ENCODE data around the gene TSR1.
A peak's percentile ranks its signal among the peaks of the same experiment; 100 is the strongest.

TSR1 gene

GRCh38 chr17:2369039-2369438, 32.8 kb upstream of the TSR1 start:
- DNase-seq (ENCODE audit: low read depth in 2 of 2): no peak

GRCh38 chr17:2368359-2368758, 32.1 kb upstream of the TSR1 start:
- DNase-seq (ENCODE audit: low read depth in 2 of 2): no peak

GRCh38 chr17:2366747-2367494, 30.7 kb upstream of the TSR1 start:
- no peak for DNase-seq (ENCODE audit: low read depth in 2 of 2)

- no peak for DNase-seq (ENCODE audit: low read depth in 2 of 2)
Measured at GRCh38 chr17:2365132-2365531, 28.9 kb upstream of the TSR1 start.

GRCh38 chr17:2364763-2365116, 28.5 kb upstream of the TSR1 start:
- no peak for DNase-seq (ENCODE audit: low read depth in 2 of 2)

DNA sequence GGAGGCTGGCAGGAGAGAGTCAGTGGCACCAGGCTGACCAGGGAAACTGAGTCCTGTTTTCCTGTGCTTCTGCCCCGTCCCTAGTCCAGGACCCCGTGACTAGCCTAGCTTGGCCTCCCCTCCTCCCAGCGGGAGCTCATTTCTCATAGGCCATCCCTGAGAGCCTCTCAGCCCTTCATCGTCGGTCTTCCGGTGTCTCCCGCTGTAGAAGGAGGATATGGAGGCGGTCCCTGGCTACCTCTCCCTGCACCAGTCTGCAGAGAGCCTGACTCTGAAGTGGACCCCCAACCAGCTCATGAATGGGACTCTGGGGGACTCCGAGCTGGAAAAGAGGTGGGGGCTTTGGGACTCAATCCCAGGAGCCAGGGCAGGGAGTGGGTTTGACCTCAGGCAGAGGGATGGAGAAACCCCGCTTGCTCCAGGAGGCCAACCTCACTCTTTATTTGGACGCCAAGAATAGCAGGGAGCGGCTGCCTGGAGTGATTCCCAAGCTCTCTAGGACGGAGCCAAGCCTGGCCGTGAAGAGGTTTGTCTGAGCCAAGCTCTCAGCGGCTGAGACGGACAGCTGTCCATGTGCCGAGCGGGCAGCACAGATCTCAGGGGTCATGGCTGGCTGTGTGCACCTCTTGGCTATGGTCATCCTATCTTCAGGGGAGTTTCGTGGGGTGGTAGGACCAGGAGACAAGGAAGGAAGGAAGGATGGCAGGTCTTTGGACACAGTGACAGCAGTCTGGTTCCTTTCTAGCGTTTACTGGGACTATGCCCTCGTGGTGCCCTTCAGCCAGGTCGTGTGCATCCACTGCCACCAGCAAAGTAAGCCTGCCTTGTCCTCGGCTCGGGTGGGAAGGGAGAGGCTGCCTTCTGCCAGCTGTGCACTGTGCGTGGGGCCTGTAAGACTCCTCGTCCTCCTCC, 27.9 kb upstream of the TSR1 start:
- DNase-seq (ENCODE audit: low read depth in 2 of 2): no peak

- no peak for DNase-seq (ENCODE audit: low read depth in 2 of 2)
Measured at GRCh38 chr17:2363318-2363717, 27.1 kb upstream of the TSR1 start.

DNA sequence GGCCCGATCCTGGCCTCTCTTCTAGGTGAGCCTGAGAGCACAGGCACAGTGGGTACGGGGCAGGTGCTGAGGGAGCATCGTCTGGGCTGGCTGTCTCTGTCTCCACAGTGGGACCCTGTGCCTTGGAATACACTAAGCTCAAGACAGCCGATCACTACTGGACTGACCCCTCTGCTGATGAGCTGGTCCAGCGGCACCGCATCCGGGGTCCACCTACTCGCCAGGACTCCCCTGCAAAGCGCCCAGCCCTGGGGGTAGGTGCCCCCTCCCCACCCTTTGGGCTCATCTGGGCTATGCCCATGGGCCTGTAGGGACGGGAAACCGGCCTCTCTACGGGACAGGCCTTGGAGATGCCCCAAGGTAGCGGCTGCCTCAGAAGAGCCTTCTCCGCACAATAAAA, 26.6 kb upstream of the TSR1 start:
- no peak for DNase-seq (ENCODE audit: low read depth in 2 of 2)

DNA sequence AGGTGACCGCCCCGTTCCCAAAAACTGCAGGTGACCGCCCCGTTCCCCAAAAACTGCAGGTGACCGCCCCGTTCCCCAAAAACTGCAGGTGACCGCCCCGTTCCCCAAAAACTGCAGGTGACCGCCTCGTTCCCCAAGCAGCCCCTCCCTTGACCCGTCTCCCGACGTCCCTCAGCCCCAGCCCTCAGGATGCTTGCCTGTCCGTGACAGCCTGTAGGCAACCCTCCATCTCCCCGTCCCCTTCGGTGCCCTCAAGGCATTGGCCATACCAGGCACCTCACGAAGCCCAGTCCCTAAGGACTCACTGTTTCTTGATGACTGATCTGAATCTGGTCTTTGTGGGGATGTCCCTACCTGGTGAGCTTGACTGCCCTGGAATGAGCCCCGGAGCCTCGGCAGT, 26.2 kb upstream of the TSR1 start:
- DNase-seq (ENCODE audit: low read depth in 2 of 2): no peak

DNA sequence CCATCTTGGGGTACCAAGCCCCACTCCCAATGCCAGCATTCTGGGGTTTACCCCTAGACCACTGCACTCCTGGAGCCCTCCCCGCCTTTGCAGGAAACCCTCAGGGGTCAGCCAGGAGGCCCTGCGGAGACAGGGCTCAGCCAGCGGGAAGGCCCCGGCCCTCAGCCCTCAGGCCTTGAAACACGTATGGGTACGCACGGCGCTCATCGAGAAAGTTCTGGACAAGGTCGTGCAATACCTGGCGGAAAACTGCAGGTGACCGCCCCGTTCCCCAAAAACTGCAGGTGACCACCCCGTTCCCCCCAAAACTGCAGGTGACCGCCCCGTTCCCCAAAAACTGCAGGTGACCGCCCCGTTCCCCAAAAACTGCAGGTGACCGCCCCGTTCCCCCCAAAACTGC, 25.8 kb upstream of the TSR1 start:
- no peak for DNase-seq (ENCODE audit: low read depth in 2 of 2)

GRCh38 chr17:2361010-2361760, 24.9 kb upstream of the TSR1 start:
- DNase-seq (ENCODE audit: low read depth in 2 of 2): no peak

GRCh38 chr17:2357931-2358434, 21.7 kb upstream of the TSR1 start:
- no peak for DNase-seq (ENCODE audit: low read depth in 2 of 2)

DNA sequence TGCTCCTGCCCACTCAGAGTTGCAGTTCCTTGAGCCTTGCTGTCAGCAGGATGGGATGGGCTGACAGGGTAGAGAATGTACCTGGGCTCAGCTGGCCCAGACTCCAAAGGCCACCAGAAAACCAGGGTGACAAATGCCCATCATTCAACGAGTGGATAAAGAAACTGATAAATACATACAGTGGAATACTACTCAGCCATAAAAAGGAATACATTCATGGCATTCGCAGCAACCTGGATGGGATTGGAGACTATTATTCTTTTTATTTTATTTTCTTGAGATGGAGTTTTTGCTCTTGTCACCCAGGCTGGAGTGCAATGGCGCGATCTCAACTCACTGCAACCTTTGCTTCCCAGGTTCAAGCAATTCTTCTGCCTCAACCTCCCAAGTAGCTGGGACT, 21.0 kb upstream of the TSR1 start:
- DNase-seq (ENCODE audit: low read depth in 2 of 2): no peak

DNA sequence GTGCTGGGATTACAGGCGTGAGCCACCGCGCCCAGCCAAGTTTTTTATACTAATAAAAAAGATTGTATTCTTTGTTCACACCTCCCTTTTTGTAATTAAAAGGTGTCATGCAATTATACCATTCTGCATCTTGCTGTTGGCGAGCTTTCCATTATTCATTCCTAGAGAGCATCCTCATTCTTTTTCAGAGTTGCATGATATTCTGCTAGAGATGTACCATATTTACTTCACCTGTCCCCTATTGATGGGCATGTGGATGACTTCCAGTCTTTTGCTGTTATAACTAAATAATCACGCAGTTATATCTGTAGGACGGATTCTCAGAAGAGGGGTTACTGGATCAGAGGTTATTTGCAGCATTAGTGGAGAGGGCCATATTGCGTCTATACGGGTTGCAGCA, 18.1 kb upstream of the TSR1 start:
- no peak for DNase-seq (ENCODE audit: low read depth in 2 of 2)

GRCh38 chr17:2351269-2351668, 15.0 kb upstream of the TSR1 start:
- no peak for DNase-seq (ENCODE audit: low read depth in 2 of 2)

DNA sequence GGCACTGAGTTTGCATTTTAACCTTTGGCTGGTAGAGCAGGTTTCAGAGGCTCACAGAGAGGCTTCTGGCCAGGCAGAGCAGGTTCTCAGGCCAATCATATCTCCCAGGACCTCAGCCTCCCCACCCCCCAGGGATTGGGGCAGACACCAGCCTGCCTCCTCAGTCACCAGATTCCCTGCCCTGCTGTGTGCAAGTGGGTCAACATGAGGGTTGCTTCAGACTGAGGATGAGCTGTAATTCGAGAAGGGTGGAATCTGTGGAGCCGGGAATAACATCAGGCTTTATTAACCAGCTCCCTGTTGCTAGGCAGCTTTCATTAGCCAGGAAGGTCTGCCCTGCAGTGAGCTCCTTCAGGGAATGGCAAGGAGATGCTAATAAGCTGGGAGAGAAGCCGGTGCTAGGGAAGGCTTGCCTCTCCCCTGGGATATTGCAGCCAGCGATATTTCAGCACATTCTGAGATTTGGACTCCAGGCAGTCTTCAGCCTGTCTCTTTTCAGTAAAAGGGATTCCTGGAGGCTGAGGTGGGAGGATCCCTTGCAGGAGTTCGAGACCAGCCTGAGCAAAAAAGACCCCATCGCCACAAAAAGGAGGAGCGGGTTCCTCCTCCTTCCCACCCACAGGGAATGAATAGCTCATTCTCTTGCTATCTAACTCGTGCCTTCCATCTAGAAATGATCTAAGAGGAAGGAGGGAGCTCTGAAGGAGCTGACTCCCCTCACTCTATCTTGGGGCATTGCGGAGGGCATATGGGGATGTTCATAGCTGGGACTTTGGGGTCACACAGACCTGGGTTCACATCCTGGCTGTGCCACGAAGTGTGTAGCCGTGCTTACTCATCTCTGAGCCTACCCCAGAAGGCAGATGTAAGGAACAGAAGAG, 11.8 kb upstream of the TSR1 start:
- no peak for DNase-seq (ENCODE audit: low read depth in 2 of 2)

GRCh38 chr17:2346475-2346874, 10.2 kb upstream of the TSR1 start:
- no peak for DNase-seq (ENCODE audit: low read depth in 2 of 2)

GRCh38 chr17:2344528-2344927, 8.3 kb upstream of the TSR1 start:
- no peak for DNase-seq (ENCODE audit: low read depth in 2 of 2)

- DNase-seq (ENCODE audit: low read depth in 2 of 2): peak in 1 of 2 donors; percentile 15
Measured at GRCh38 chr17:2343421-2343820, 7.2 kb upstream of the TSR1 start.

- DNase-seq (ENCODE audit: low read depth in 2 of 2): no peak
Measured at GRCh38 chr17:2338315-2338657, 2.0 kb upstream of the TSR1 start.

DNA sequence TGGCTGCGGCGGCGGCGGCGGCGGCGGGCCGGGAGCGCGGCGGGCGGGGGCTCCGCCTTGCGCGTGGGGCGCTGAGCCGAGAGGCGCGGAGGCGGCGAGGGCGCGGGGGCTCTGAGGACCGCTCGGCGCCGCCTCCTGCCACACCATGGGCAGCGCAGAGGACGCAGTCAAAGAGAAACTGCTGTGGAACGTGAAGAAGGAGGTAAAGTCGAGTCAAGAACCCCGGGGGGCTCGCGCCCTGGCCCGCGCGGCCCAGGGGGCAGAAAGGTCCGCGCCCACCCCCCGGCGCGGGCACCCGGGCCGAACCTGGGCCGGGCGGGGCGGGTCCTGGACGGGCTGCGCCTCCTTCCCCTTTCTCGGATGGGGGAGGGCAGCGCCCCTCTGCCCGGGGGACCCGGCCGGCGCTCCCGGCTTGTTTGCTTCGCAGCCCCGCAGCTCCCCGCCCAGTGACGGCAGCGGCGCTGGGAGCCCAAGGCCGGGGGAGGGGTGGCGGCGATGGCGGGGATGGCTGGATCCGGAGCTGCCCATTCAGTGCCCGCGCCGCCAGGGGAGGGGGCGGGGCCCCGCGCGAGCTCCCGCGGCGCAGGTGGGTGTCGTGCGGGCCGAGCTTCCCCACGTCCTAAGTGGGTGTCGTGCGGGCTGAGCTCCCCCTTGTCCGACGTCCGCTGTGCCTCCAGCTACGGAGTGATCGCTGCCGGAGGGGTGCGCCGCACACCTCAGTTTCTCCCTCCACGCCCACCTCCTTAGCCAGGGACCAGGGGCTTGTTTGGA, 1.5 kb upstream of the TSR1 start:
- peak in 1 of 2 donors; percentile 13 for DNase-seq (ENCODE audit: low read depth in 2 of 2)
